MM.1S (cell line): ENCODE data around the gene GFAP.

ENCODE experiments used
- CTCF ChIP-seq: fragments of 300-600 bp; sonication (generic); IDR thresholded peaks from 2 replicates; pipeline ENCODE4 v1.5.1; 2016; ENCODE audit warnings: antibody characterized with exemption, low read length, mixed read lengths
- EZH2phosphoT487 ChIP-seq: fragments of 300-600 bp; sonication (generic); IDR thresholded peaks from 2 replicates; pipeline ENCODE4 v1.6.1; 2018; ENCODE audit warnings: antibody characterized with exemption, low read length

DNA sequence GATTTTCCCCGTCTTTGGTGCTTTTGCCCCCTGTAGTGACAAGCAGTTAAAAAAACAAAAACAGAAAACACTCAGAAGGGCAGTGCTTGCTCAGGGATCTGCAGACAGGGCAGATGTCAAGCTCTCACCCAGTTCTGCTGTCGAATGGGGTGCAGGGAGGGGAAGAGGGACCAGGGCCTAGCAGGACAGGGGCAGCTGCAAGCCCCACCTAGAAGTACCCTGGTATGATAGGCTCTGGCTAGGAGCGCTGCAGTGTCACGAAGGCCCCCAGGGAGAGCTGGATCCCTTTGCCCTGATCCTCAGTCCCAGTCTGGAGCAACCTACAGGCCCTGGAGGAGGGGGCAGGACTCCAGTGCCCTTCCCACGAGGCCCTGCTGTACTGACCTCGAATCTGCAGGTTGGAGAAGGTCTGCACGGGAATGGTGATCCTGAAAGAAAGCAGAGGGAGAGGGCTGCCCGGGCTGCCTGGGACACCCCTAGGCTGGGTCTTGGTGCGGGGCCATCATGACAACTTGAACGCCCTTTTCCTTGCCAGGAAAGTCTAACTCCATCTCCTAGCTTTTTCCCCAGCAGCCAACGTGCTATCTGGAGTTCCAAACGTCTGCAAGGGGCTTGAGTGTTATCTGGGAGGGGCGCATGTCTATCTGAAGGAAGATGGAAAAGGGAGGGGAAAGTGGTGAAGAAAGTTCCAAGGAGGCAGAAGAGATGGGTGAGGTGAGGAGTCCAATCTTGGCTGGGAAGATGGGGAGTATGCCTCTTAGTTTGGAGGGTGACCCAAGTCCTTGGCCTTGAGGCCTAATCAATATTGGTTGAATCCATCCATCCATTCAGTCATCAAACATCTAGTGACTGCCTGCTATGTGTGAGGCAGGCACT, 4.8 kb downstream of the GFAP start:
- no peak for TF ChIP-seq CTCF
- TF ChIP-seq EZH2phosphoT487, result no peak
